Measurements from ENCODE around the gene CST7. TPM values are rescaled to one million over a fixed set of nuclear protein-coding genes. Genes with fewer than 3 reads are reported as not detected.

CST7 gene
- total RNA-seq, 1 donor from 2014 or later, result not detected

- H3K4me3 ChIP-seq (ENCODE audit: low read depth, low read length), result no peak overlapping the region
- no peak for TF ChIP-seq CTCF (IDR thresholded peaks at IDR 0.05; ENCODE audit: insufficient read depth, low read length, poor library complexity, severe bottlenecking)
- DNase-seq (ENCODE audit: low read depth), result no peak
- peaks cover under 1% of the 10 kb centered on the region for H3K36me3 ChIP-seq (ENCODE audit: control insufficient read depth, insufficient read depth, low read length)
- no peaks in the 10 kb centered on the region for H3K27me3 ChIP-seq (ENCODE audit: control insufficient read depth, insufficient read depth, low read length)
Observed at GRCh38 chr20:24984961-24985640, 36.0 kb downstream of the CST7 start.

- no peaks in the 10 kb centered on the region for H3K27me3 ChIP-seq (ENCODE audit: control insufficient read depth, insufficient read depth, low read length)
- DNase-seq (ENCODE audit: low read depth), result no peak
- TF ChIP-seq CTCF (IDR thresholded peaks at IDR 0.05; ENCODE audit: insufficient read depth, low read length, poor library complexity, severe bottlenecking), result no peak
- no peak overlapping the region for H3K4me3 ChIP-seq (ENCODE audit: low read depth, low read length)
- no peaks in the 10 kb centered on the region for H3K36me3 ChIP-seq (ENCODE audit: control insufficient read depth, insufficient read depth, low read length)
Observed at GRCh38 chr20:24985802-24986201, 36.7 kb downstream of the CST7 start.

GRCh38 chr20:24986436-24987015 is 37.5 kb downstream of the CST7 start:
- no peak for TF ChIP-seq CTCF (IDR thresholded peaks at IDR 0.05; ENCODE audit: insufficient read depth, low read length, poor library complexity, severe bottlenecking)

GRCh38 chr20:24987244-24987643 is 38.2 kb downstream of the CST7 start:
- Histone ChIP-seq H3K4me3 (ENCODE audit: low read depth, low read length) (no peak overlapping the region), H3K36me3 (ENCODE audit: control insufficient read depth, insufficient read depth, low read length) (no peaks in the 10 kb centered on the region), H3K27me3 (ENCODE audit: control insufficient read depth, insufficient read depth, low read length) (no peaks in the 10 kb centered on the region)
- no peak for DNase-seq (ENCODE audit: low read depth)
- TF ChIP-seq CTCF (IDR thresholded peaks at IDR 0.05; ENCODE audit: insufficient read depth, low read length, poor library complexity, severe bottlenecking), result no peak

More at GRCh38 chr20:24986436-24987015, 37.5 kb downstream of the CST7 start:
- H3K36me3 ChIP-seq (ENCODE audit: control insufficient read depth, insufficient read depth, low read length), result no peaks in the 10 kb centered on the region
- DNase-seq (ENCODE audit: low read depth), result no peak
- H3K27me3 ChIP-seq (ENCODE audit: control insufficient read depth, insufficient read depth, low read length), result no peaks in the 10 kb centered on the region
- H3K4me3 ChIP-seq (ENCODE audit: low read depth, low read length), result no peak overlapping the region

- no peak for TF ChIP-seq CTCF (IDR thresholded peaks at IDR 0.05; ENCODE audit: insufficient read depth, low read length, poor library complexity, severe bottlenecking)
- Histone ChIP-seq H3K27me3 (ENCODE audit: control insufficient read depth, insufficient read depth, low read length) (no peaks in the 10 kb centered on the region), H3K36me3 (ENCODE audit: control insufficient read depth, insufficient read depth, low read length) (no peaks in the 10 kb centered on the region), H3K4me3 (ENCODE audit: low read depth, low read length) (no peak overlapping the region)
- no peak for DNase-seq (ENCODE audit: low read depth)
Observed at GRCh38 chr20:24987873-24988835, 39.1 kb downstream of the CST7 start.

Data from kidney epithelial cell (primary cell).